ENCODE data around the gene G6PC3. TPM values are rescaled to one million over a fixed set of nuclear protein-coding genes. Genes with fewer than 3 reads are reported as not detected.

G6PC3 gene
- total and polyA plus RNA-seq, 2 donors from 2014 or later = 70.0 to 150 TPM

DNA sequence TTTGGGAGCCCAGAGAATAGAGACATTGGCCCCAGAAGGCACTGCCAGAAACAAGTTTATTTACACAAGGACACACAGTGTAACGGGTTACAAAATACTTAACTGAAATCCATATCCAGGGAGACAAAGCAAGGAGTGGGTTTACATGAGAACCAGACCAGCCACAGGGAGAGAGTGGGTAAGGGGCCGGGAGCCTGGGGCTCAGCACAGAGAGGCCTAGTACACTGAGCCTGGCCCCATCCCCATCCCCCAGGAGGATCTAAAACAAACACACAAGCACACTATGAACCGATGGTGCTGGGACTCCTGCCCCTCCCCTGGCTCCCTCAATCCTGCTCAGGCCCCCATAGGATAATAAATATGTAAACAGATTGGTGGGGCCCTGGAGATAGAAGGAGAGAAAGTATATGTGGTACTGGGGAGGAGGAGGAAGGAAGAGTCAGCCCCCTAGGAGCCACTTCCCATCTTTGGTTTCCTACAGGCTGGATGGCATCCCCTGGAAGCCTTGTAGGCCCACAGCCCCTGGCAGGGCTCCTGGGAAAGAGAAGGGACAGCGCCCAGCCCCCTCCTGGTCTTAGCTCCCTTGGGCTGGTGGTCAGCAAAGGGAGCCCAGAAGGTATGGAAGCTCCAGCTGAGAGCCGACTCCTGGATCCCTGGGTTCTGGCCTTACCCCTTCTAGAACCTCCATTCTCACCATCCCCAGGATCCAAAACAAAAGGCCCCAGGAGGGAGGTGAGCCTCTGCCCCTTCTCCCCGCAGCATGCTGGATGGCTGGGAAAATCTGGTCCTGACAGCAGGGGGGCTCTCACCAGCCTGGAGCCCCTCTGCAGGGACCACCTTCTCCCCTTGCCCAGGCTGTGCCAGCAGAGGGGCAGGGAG is 6.4 kb downstream of the G6PC3 start:
- Histone ChIP-seq H3K9ac (ENCODE audit: low read length in 3 of 3) (no peak overlapping the region), H3K4me3 (ENCODE audit: low read length in 3 of 3) (no peak overlapping the region), H3K9me3 (ENCODE audit: control insufficient read depth in 2 of 3, insufficient read depth in 1 of 3, low read length in 3 of 3) (no peaks in the 10 kb centered on the region), H3K4me1 (ENCODE audit: control insufficient read depth in 2 of 3, insufficient read depth in 2 of 3, low read depth in 1 of 3, low read length in 3 of 3) (peaks cover under 1% of the 10 kb centered on the region in 3 donors), H3K27ac (ENCODE audit: low read depth in 2 of 2, low read length in 2 of 2) (no peak overlapping the region), H3K36me3 (ENCODE audit: control insufficient read depth in 2 of 3, insufficient read depth in 3 of 3, low read length in 3 of 3) (peaks cover 0 to 47% (median 13%) of the 10 kb centered on the region in 3 donors), H3K27me3 (ENCODE audit: control insufficient read depth, insufficient read depth, low read length) (no peaks in the 10 kb centered on the region)
- intact Hi-C loops (cut with DNase I) = no loop called here
- no peak for FAIRE-seq
- TF ChIP-seq, protein P1, sequence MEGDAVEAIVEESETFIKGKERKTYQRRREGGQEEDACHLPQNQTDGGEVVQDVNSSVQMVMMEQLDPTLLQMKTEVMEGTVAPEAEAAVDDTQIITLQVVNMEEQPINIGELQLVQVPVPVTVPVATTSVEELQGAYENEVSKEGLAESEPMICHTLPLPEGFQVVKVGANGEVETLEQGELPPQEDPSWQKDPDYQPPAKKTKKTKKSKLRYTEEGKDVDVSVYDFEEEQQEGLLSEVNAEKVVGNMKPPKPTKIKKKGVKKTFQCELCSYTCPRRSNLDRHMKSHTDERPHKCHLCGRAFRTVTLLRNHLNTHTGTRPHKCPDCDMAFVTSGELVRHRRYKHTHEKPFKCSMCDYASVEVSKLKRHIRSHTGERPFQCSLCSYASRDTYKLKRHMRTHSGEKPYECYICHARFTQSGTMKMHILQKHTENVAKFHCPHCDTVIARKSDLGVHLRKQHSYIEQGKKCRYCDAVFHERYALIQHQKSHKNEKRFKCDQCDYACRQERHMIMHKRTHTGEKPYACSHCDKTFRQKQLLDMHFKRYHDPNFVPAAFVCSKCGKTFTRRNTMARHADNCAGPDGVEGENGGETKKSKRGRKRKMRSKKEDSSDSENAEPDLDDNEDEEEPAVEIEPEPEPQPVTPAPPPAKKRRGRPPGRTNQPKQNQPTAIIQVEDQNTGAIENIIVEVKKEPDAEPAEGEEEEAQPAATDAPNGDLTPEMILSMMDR (IDR thresholded peaks at IDR 0.05; ENCODE audit: borderline replicate concordance, extremely low read depth, insufficient read depth) = no peak
- peak in 1 of 5 donors; percentile 66 for DNase-seq

DNA sequence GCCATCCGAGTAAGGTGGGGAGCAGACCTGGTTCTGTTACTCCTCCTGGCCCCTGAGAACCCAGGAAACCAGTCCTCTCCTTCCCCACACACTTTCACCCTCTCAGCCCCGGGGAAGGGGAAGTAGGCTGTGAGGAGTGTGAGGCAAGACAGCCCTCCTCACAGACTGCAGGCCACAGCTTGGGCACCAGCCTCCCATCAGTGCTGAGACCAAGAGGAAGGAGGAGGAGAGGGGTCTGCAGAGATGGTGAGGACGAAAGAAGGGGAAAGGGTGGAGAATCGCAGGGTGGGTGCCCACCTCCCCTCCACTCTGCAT is 7.0 kb downstream of the G6PC3 start:
- no peaks in the 10 kb centered on the region for H3K27me3 ChIP-seq (ENCODE audit: control insufficient read depth, insufficient read depth, low read length)
- no peaks in the 10 kb centered on the region for H3K4me1 ChIP-seq (ENCODE audit: control insufficient read depth in 2 of 3, insufficient read depth in 2 of 3, low read depth in 1 of 3, low read length in 3 of 3)
- no peak overlapping the region for H3K4me3 ChIP-seq (ENCODE audit: low read length in 3 of 3)
- intact Hi-C loops (cut with DNase I) = no loop called here
- TF ChIP-seq, protein P1 (IDR thresholded peaks at IDR 0.05; ENCODE audit: borderline replicate concordance, extremely low read depth, insufficient read depth) = no peak
- H3K27ac ChIP-seq (ENCODE audit: low read depth in 2 of 2, low read length in 2 of 2) = no peak overlapping the region
- H3K9ac ChIP-seq (ENCODE audit: low read length in 3 of 3) = no peak overlapping the region
- H3K36me3 ChIP-seq (ENCODE audit: control insufficient read depth in 2 of 3, insufficient read depth in 3 of 3, low read length in 3 of 3) = peaks cover 0 to 53% (median 13%) of the 10 kb centered on the region in 3 donors
- DNase-seq (peak in 1 of 5 donors; percentile 45), FAIRE-seq (no peak)
- H3K9me3 ChIP-seq (ENCODE audit: control insufficient read depth in 2 of 3, insufficient read depth in 1 of 3, low read length in 3 of 3) = no peaks in the 10 kb centered on the region

DNA sequence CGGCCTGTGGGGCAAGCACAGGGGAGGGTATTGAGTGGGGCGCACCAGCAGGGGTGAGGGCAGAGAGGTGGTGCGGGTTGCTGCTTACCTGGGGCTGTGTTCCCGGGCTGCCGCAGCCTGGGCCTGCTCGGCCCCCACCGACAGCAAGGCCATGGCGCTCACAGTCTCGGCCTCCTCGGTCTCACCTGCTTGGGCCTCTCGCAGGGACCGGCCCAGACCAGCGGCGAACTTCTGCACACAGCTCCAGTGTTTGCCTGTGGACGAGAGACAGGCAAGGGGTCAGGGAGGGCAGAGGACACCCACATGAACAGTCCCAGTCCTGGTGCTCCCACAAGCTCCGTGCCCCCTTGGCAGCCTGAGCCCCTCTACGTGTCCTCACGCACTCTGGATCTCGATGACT is 7.9 kb downstream of the G6PC3 start:
- H3K9ac ChIP-seq (ENCODE audit: low read length in 3 of 3) = no peak overlapping the region
- H3K4me1 ChIP-seq (ENCODE audit: control insufficient read depth in 2 of 3, insufficient read depth in 2 of 3, low read depth in 1 of 3, low read length in 3 of 3) = no peaks in the 10 kb centered on the region
- H3K36me3 ChIP-seq (ENCODE audit: control insufficient read depth in 2 of 3, insufficient read depth in 3 of 3, low read length in 3 of 3) = peaks cover 3 to 61% (median 16%) of the 10 kb centered on the region in 3 donors
- H3K27me3 ChIP-seq (ENCODE audit: control insufficient read depth, insufficient read depth, low read length) = no peaks in the 10 kb centered on the region
- FAIRE-seq = no peak
- intact Hi-C loops (cut with DNase I) = no loop called here
- TF ChIP-seq, protein P1 (IDR thresholded peaks at IDR 0.05; ENCODE audit: borderline replicate concordance, extremely low read depth, insufficient read depth) = no peak
- DNase-seq = peak in 2 of 5 donors; percentile 26 to 51
- H3K4me3 ChIP-seq (ENCODE audit: low read length in 3 of 3) = no peak overlapping the region
- H3K9me3 ChIP-seq (ENCODE audit: control insufficient read depth in 2 of 3, insufficient read depth in 1 of 3, low read length in 3 of 3) = no peaks in the 10 kb centered on the region
- no peak overlapping the region for H3K27ac ChIP-seq (ENCODE audit: low read depth in 2 of 2, low read length in 2 of 2)
